Astrocyte of the hippocampus (primary cell): ENCODE results near the gene HSP90B1.

Source experiments
- DNase-seq: peaks from one replicate; pipeline ENCODE4 v3.0.0; 2011; ENCODE audit warnings: low read depth, low spot score

HSP90B1 gene

DNA sequence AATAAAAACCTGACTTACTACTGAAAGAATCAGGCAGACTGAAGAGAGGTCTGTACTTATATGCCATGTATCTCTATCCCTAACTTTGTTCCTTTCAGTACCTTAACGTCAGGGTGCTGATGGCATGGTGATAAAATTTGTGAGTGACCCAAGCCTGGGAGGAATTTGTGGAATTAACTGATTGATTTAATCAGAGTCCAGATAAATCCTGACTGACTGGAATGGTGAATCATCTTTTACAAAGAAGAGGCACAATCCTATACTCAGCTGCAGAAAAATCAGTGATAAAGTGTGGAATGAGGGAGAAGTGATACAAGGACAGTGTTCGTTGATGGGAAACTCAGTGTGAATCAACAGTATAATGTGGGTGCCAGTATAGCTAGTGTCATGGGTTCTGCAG lies 39.2 kb downstream of the HSP90B1 start:
- peak; percentile 59 for DNase-seq

DNA sequence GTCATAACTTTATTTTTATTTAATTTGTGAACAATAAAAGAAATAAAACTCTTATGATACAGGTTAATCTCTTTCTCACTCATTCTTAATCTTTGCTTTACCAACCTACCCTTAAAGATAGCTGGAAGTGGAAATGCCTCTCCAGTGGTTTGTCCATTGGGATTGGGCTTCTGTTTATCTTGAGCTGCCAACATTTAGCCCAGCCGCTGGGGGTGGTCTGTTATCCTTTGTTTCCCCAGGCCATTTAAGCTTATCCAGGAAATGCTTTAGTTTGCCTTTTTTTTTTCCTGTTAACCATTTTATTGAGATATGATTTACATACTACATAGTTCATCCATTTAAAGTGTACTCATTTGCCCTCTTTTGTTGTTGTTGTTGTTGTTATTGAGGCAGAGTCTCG lies 43.7 kb downstream of the HSP90B1 start:
- DNase-seq = no peak

- DNase-seq = no peak
Observed at GRCh38 chr12:103975368-103975767, 45.2 kb downstream of the HSP90B1 start.

GRCh38 chr12:103978384-103978982 lies 48.3 kb downstream of the HSP90B1 start:
- DNase-seq = no peak

DNA sequence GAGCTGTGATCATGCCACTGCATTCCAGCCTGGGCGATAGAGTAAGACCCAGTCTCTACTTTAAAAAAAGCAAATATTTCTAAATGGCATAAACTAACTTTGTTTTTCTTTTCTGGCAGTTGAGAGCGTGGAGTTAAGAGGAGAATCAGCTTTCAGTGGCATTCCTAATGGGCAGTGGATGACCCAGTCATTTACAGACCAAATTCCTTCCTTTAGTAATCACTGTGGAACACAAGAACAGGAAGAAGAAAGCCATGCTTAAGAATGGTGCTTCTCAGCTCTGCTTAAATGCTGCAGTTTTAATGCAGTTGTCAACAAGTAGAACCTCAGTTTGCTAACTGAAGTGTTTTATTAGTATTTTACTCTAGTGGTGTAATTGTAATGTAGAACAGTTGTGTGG lies 56.6 kb downstream of the HSP90B1 start:
- DNase-seq = peak; percentile 82

- no peak for DNase-seq
Observed at GRCh38 chr12:103994235-103994634, 64.0 kb downstream of the HSP90B1 start.

- DNase-seq = no peak
Observed at GRCh38 chr12:103996595-103996994, 66.4 kb downstream of the HSP90B1 start.

DNA sequence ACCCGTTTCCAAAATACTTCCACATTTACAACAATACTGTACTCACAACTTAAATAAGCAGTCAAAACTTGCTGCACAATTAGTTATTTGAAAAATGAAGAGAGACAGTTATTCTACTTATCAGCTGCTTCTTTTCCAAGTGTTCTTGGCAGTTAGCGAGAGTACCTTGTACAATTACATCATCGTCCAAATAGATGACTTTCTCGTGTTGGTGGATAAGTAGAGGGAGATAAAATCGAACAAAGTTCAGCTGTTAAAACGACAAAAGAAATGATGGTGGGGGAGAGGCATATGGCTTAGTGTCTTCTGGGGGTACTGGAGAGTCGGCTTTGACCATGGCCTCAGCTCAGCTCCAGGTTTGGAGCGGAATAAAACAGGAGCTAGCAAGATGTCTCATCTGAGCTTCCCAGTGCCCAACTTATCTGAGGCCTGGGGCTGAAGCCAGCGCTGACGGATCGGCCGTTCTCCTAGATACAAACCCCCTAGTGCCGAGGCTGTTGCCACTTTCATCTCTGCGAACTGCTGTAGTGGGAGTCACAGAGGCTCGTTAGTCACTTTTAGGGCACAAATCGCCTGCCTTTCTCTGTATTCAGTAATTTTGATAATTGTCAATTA lies 67.2 kb downstream of the HSP90B1 start:
- no peak for DNase-seq
